Sigmoid colon (tissue), 7 donors: ENCODE measurements around the gene CLEC3B. TPM values are rescaled to one million over a fixed set of nuclear protein-coding genes. Genes with fewer than 3 reads are reported as not detected.
A peak's percentile ranks its signal among the peaks of the same experiment; 100 is the strongest.

ENCODE experiments used
- DNase-seq: peaks from one replicate; pipeline ENCODE4 v3.0.0-alpha.2; 2019
- H3K27ac ChIP-seq, 4 donors: fragments of 200-600 bp; sonication (generic); one replicate each; pipeline ENCODE4 v1.5.1; 2016 to 2019; ENCODE audit warnings: mild to moderate bottlenecking in 1 of 4
- H3K27me3 ChIP-seq, 3 donors: fragments of 200-600 bp; sonication (generic); one replicate each; pipeline ENCODE4 v1.5.1; 2019; ENCODE audit warnings: mild to moderate bottlenecking in 1 of 3
- H3K36me3 ChIP-seq, 4 donors: fragments of 200-600 bp; sonication (generic); one replicate each; pipeline ENCODE4 v1.5.1; 2016 to 2019
- H3K4me1 ChIP-seq, 4 donors: fragments of 200-600 bp; sonication (generic); one replicate each; pipeline ENCODE4 v1.5.1; 2017 to 2019
- H3K4me3 ChIP-seq, 4 donors: fragments of 200-600 bp; sonication (generic); one replicate each; pipeline ENCODE4 v1.5.1; 2017 to 2019; ENCODE audit warnings: mild to moderate bottlenecking in 2 of 4, moderate library complexity in 1 of 4
- H3K9me3 ChIP-seq, 4 donors: fragments of 200-600 bp in 3 of 4; sonication (generic) in 3 of 4; one replicate each; pipeline versions ENCODE4 v1.5.1 to v1.6.1; 2013 to 2019
- EP300 ChIP-seq, 4 donors: sonication (generic); formaldehyde crosslinking; IDR thresholded peaks; one replicate each; pipeline ENCODE4 v1.6.1; 2017; ENCODE audit warnings: antibody characterized with exemption in 4 of 4
- POLR2A ChIP-seq, 2 donors: fragments of 450-650 bp; IDR thresholded peaks; one replicate each; pipeline ENCODE4 v1.6.1; 2016; ENCODE audit warnings: antibody characterized with exemption in 2 of 2, mild to moderate bottlenecking in 2 of 2, moderate library complexity in 2 of 2
- POLR2AphosphoS5 ChIP-seq, 4 donors: sonication (generic); formaldehyde crosslinking; IDR thresholded peaks; one replicate each; pipeline ENCODE4 v1.6.1; 2017; ENCODE audit warnings: antibody characterized with exemption in 4 of 4
- WGBS, 2 donors: extraction: QIAGEN DNeasy Blood & Tissue Kit; methylation state at CpG; one replicate each; pipeline ENCODE4 v1.1.7; 2013; 5-methylcytosine and 5-hydroxymethylcytosine counted together
- intact Hi-C: fragments of 100-400 bp; cut with DNase I; formaldehyde crosslinking; loops from one replicate; pipeline ENCODE4 v1.15.1; 2023
- polyA plus RNA-seq, 3 donors: library from polyadenylated mRNA; stranded (reverse); fragments of 200-250 nt; gene quantifications; one replicate each; pipeline ENCODE4 v1.2.3, GENCODE V29; 2013
- total RNA-seq, 4 donors: library from RNA; depleted of rRNA; stranded (reverse); fragments of >200 nt; gene quantifications; one replicate each; pipeline ENCODE4 v1.1.0, GENCODE V29; 2016
- TF ChIP-seq, protein P1 (sequence below), 4 experiments: fragments of 450-650 bp in 3 of 4; fragments of 200-600 bp in 1 of 4; IDR thresholded peaks; one replicate each; pipeline ENCODE4 v1.5.1; 2016 to 2019; ENCODE audit warnings: antibody characterized with exemption in 4 of 4, mild to moderate bottlenecking in 3 of 4, moderate library complexity in 2 of 4
- donor health status: healthy with polysubstance abuse.
- donor health status: Bipolar disorder and iron deficiency.
- donor health status: healthy.

CLEC3B gene
- total and polyA plus RNA-seq, 7 donors: 8.8 to 97.2 (median 35.3) TPM

DNA sequence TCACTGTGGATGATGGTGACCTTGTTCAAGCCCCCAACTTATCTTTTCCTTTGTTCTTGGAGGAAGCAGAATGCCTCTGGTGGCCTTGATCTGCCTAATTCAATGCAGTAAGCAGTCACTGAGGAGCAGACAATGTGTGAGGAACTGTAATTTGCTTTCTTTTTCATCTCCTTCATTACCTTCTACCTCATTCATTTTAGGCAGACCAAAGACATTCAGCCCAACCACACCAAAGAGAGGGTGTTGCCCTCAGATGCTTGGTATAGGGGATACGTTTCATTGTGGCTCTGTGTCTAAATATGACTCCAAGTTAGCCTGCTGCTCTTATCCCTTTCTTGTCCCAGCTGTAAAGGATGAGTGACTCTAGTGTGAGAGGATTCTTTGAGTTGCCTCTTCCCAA is 34.8 kb upstream of the CLEC3B start:
- Histone ChIP-seq H3K4me3 (no peak overlapping the region), H3K9me3 (no peaks in the 10 kb centered on the region), H3K36me3 (peaks cover 0 to 38% (median 6%) of the 10 kb centered on the region in 4 donors), H3K4me1 (peaks cover 0 to 24% (median 16%) of the 10 kb centered on the region in 4 donors), H3K27ac (no peak overlapping the region), H3K27me3 (no peaks in the 10 kb centered on the region)
- DNase-seq: no peak
- intact Hi-C loops: no loop called here
- WGBS, 2 donors: 86 to 91% methylated on average over 1 of the region's 1 CpG
- TF ChIP-seq EP300 (IDR thresholded peaks at IDR 0.05): no peak
- TF ChIP-seq POLR2AphosphoS5 (IDR thresholded peaks at IDR 0.05): no peak
- TF ChIP-seq, protein P1, sequence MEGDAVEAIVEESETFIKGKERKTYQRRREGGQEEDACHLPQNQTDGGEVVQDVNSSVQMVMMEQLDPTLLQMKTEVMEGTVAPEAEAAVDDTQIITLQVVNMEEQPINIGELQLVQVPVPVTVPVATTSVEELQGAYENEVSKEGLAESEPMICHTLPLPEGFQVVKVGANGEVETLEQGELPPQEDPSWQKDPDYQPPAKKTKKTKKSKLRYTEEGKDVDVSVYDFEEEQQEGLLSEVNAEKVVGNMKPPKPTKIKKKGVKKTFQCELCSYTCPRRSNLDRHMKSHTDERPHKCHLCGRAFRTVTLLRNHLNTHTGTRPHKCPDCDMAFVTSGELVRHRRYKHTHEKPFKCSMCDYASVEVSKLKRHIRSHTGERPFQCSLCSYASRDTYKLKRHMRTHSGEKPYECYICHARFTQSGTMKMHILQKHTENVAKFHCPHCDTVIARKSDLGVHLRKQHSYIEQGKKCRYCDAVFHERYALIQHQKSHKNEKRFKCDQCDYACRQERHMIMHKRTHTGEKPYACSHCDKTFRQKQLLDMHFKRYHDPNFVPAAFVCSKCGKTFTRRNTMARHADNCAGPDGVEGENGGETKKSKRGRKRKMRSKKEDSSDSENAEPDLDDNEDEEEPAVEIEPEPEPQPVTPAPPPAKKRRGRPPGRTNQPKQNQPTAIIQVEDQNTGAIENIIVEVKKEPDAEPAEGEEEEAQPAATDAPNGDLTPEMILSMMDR (IDR thresholded peaks at IDR 0.05): no peak
- no peak for TF ChIP-seq POLR2A (IDR thresholded peaks at IDR 0.05)

DNA sequence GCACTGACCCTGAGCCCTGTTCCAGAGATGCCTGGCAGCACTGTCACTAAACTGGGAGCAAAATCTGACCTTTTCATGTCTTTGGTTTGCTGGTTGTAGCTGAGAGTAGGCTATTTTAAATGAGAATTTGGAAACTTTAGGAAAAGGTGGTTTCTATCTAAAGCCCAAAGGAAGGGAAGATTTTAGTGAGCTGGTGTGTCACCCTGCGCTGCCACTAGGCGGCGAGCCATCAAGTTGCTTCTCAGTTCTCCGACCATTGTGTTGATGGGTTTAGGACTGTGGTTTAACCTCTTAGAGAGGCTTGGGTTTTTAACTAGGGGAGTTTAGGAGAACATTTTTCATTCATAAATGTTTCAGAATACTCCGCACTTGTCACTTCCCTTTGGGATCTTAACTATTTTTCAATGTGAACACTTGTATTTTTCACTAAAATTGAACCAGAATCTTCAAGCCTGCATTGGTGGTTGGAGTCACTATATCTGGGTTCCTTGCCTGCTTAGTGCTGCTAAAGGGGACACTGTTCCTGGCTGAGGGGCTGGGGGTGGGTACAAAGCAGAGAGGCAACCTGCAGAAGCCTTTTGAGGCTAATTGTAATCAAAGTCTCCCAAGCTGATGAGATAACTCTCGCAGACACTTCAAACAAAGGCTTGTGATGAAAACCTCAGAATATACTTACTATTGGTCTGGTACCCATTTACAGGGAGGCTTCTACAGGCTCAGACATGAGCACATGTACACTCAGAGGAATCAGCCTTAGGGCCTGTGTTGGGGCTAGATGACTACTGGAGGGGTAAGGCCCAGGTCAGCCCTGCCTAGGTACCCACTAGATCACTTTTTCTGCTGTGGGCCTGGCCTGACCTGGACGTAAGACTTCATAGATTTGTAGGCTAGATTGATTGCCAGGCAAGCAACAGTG is 33.3 kb upstream of the CLEC3B start:
- Histone ChIP-seq H3K4me3 (no peak overlapping the region), H3K9me3 (no peaks in the 10 kb centered on the region), H3K4me1 (peaks cover 0 to 24% (median 16%) of the 10 kb centered on the region in 4 donors), H3K27ac (peak overlapping the region in 2 of 4 donors; percentile 0 to 43), H3K36me3 (peaks cover 0 to 51% (median 7%) of the 10 kb centered on the region in 4 donors), H3K27me3 (no peaks in the 10 kb centered on the region)
- DNase-seq: peak; percentile 49
- no peak for TF ChIP-seq POLR2A (IDR thresholded peaks at IDR 0.05)
- TF ChIP-seq, protein P1 (IDR thresholded peaks at IDR 0.05): peak in 3 of 4 experiments; percentile 11 to 51 (median 40)
- intact Hi-C loops: no loop called here
- WGBS, 2 donors: 69 to 83% methylated on average over 7 of the region's 7 CpGs

DNA sequence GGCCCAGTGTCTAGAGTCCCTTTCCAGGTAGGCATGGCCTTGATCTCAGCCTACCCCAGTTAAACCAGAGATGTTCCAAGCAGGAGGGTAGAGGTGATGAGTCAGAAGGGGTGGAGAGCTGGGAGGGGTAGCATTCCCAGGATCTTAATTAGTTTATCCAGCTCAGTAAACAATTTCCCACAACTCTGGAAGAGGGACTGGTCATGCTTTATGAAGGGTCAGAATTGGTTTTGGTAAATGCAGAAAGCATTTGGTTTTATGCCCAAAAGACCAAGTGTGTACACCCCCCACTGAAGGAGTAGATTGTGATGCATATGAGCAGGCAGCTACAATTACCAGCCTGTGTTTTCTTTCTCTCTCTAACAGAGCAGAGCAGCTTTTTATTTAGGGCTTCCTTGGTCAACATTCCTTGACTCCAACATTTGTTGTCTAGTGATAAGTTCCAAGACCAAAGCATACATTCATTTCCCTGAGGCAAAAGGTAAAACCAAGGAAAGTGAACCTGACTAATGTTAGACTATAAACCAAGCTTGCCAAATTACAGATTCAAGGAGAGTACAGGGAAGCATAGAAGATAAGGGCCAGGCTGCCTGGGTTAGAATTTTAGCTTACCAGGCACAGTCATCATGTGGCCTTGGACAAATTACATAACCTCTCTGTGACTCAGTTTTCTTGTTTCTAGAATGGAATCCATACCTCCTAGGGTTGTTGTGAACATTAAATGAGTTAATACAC is 32.5 kb upstream of the CLEC3B start:
- Histone ChIP-seq H3K9me3 (no peaks in the 10 kb centered on the region), H3K36me3 (peaks cover 0 to 60% (median 10%) of the 10 kb centered on the region in 4 donors), H3K27me3 (no peaks in the 10 kb centered on the region), H3K4me1 (peaks cover 0 to 24% (median 16%) of the 10 kb centered on the region in 4 donors), H3K27ac (peak overlapping the region in 2 of 4 donors; percentile 0 to 43), H3K4me3 (no peak overlapping the region)
- intact Hi-C loops: no loop called here
- peak; percentile 6 for DNase-seq
- TF ChIP-seq EP300 (IDR thresholded peaks at IDR 0.05) (no peak), POLR2A (IDR thresholded peaks at IDR 0.05) (no peak), POLR2AphosphoS5 (IDR thresholded peaks at IDR 0.05) (no peak)
- TF ChIP-seq, protein P1 (IDR thresholded peaks at IDR 0.05): no peak

DNA sequence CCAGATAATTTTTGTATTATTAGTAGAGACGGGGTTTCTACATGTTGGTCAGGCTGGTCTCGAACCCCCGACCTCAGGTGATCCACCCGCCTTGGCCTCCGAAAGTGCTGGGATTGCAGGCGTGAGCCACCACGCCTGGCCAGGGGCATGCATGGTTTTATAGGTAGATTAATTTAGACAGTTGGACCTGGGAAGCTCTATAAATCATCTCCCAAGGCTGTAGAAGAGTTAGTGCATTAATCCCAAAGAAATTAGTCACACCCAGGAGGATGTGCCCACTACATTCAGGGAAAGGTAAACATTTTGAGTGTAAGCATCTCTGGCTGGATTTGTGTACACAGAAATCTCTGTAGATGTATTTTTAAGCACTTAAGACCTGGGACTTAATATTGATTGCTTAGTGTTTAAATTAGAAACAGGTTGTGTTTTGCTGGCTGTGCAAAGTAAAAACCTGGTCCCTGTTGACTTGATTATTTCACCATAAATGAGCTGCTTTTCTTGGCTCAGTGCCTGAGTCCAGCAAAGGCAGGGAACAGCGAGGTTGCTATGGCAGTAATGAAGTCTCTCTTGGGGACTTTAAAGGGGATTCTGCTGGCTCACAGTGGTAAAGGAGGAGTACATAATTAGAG is 30.8 kb upstream of the CLEC3B start:
- peak; percentile 70 for DNase-seq
- no peak for TF ChIP-seq POLR2AphosphoS5 (IDR thresholded peaks at IDR 0.05)
- no peak for TF ChIP-seq POLR2A (IDR thresholded peaks at IDR 0.05)
- TF ChIP-seq, protein P1 (IDR thresholded peaks at IDR 0.05): no peak
- no peak for TF ChIP-seq EP300 (IDR thresholded peaks at IDR 0.05)
- intact Hi-C loops: no loop called here
- peaks cover 0 to 24% (median 16%) of the 10 kb centered on the region in 4 donors for H3K4me1 ChIP-seq
- H3K4me3 ChIP-seq: no peak overlapping the region
- peaks cover 0 to 62% (median 10%) of the 10 kb centered on the region in 4 donors for H3K36me3 ChIP-seq
- no peaks in the 10 kb centered on the region for H3K9me3 ChIP-seq
- peak overlapping the region in 2 of 4 donors; percentile 35 to 64 for H3K27ac ChIP-seq
- H3K27me3 ChIP-seq: no peaks in the 10 kb centered on the region
- 50 to 75% methylated on average over 8 of the region's 8 CpGs for WGBS, 2 donors
